Motor neuron (in vitro differentiated cells): Measurements from ENCODE around the gene ARHGEF7. TPM values are rescaled to one million over a fixed set of nuclear protein-coding genes. Genes with fewer than 3 reads are reported as not detected.

Experiments
- ATAC-seq, 8 experiments: fragments of 200-7000 bp; cut with Tn5 transposase; replicated peaks in 6 of 8; 2 replicates each; pipeline ENCODE4 v1.8.0; 2021; ENCODE audit warnings: mild to moderate bottlenecking in 8 of 8, moderate library complexity in 8 of 8
- H3K27ac ChIP-seq, 2 donors: fragments of 250-450 bp; sonication (Bioruptor Pico); 2 replicates each; pipeline ENCODE4 v1.9.0; 2021; ENCODE audit warnings: antibody characterized with exemption in 2 of 2, mild to moderate bottlenecking in 2 of 2, moderate library complexity in 1 of 2
- H3K4me1 ChIP-seq, 2 donors: fragments of 250-450 bp; sonication (Bioruptor Pico); replicated peaks in 1 of 2; 2 replicates each; pipeline ENCODE4 v1.6.1; 2021; ENCODE audit warnings: antibody characterized with exemption in 2 of 2, mild to moderate bottlenecking in 2 of 2, moderate library complexity in 1 of 2
- H3K4me3 ChIP-seq, 5 donors: fragments of 250-450 bp; sonication (Bioruptor Pico); 2 replicates each; pipeline ENCODE4 v1.9.0; 2021; ENCODE audit warnings: antibody characterized with exemption in 5 of 5, mild to moderate bottlenecking in 5 of 5, moderate library complexity in 4 of 5
- WGBS, 10 experiments: fragments of 450-650 bp; shearing (Covaris generic); methylation state at CpG; one replicate each; pipeline ENCODE4 v1.0.0; 2022; 5-methylcytosine and 5-hydroxymethylcytosine counted together
- in situ Hi-C, 9 experiments: fragments of 400-800 bp; cut with MboI; loops; one replicate each; pipeline ENCODE4 v1.15.0; 2021; ENCODE audit warnings: low sequenced_read_pairs in 9 of 9, low pct_unique_long_range_greater_than_20kb in 2 of 9; ENCODE audit not compliant: unreplicated experiment in 9 of 9
- total RNA-seq, 8 experiments: library from RNA; unstranded; fragments of 300-600 nt; gene quantifications; 2 replicates each; pipeline versions ENCODE4 v1.2.3 to v1.2.4, GENCODE V29; 2022

Gene ARHGEF7
- total RNA-seq, 8 experiments from 2014 or later, result 27.9 to 56.9 (median 50.5) TPM

GRCh38 chr13:111324736-111325135, 209.6 kb downstream of the ARHGEF7 start:
- H3K27ac ChIP-seq, result no peak overlapping the region
- H3K4me3 ChIP-seq, result no peak overlapping the region
- 29 to 100% (median 73%) methylated on average over 1 to 5 of the region's 14 CpGs; no CpG with 5 or more reads in 6 of the 10 experiments for WGBS, 10 experiments
- in situ Hi-C loops, result no loop called here
- no peaks in the 10 kb centered on the region for H3K4me1 ChIP-seq
- ATAC-seq, result no peak

DNA sequence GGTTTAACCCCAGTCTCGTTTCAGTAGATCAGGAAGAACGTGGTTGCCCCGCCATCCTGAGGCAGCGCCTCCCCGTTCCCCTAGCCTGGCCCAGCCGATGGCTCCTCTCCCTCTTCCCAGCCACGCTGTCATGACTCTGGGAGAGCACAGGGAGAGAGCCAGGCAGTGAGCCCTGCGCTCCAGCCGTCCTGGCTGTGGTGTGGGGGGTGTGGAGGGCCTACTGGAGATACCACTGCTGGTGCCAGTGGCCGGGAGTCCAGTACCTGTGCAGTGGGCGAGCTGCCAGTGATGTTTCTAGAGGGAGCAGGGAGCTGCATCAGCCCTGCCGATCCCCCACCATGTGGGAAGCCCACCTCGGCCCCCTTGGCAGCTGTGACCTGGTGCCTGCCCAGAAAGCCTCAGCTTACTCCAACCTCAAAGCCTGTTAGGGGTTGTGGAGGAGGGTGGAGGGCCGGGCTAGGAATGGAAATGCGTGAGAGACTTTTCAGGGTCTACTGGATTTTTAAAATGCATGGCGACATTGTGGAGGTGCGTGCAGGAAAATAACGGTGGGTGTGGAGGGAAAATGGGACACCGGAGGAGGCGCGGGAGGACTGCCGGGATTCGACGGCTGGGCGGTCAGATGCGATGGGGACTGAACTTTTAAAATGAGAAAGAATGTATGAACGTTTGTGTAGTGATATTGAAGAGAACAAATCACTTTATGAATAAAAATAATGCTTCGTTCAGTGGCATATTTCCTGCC, 210.2 kb downstream of the ARHGEF7 start:
- H3K27ac ChIP-seq, result no peak overlapping the region
- no peak overlapping the region for H3K4me3 ChIP-seq
- WGBS, 10 experiments, result 65 to 96% (median 85%) methylated on average over 6 to 16 of the region's 28 CpGs; no CpG with 5 or more reads in 2 of the 10 experiments
- ATAC-seq, result no peak
- in situ Hi-C loops, result no loop called here
- no peaks in the 10 kb centered on the region for H3K4me1 ChIP-seq

- Histone ChIP-seq H3K4me3 (no peak overlapping the region), H3K4me1 (no peaks in the 10 kb centered on the region), H3K27ac (no peak overlapping the region)
- WGBS, 10 experiments, result 0 to 89% (median 56%) methylated on average over 1 to 6 of the region's 37 CpGs; no CpG with 5 or more reads in 6 of the 10 experiments
- no peak for ATAC-seq
- in situ Hi-C loops, result no loop called here
These were observed 211.0 kb downstream of the ARHGEF7 start for GRCh38 chr13:111325941-111326620.

GRCh38 chr13:111326621-111326965, 211.5 kb downstream of the ARHGEF7 start:
- Histone ChIP-seq H3K4me1 (no peaks in the 10 kb centered on the region), H3K27ac (no peak overlapping the region), H3K4me3 (no peak overlapping the region)
- WGBS, 10 experiments, result 30 to 92% methylated on average over 2 to 5 of the region's 15 CpGs; no CpG with 5 or more reads in 8 of the 10 experiments
- ATAC-seq, result no peak
- in situ Hi-C loops, result no loop called here

- Histone ChIP-seq H3K4me3 (no peak overlapping the region), H3K27ac (no peak overlapping the region), H3K4me1 (no peaks in the 10 kb centered on the region)
- ATAC-seq, result no peak
- 51 to 83% (median 70%) methylated on average over 3 to 12 of the region's 16 CpGs; no CpG with 5 or more reads in 6 of the 10 experiments for WGBS, 10 experiments
- in situ Hi-C loops, result no loop called here
These were observed 212.0 kb downstream of the ARHGEF7 start for GRCh38 chr13:111326981-111327642.

DNA sequence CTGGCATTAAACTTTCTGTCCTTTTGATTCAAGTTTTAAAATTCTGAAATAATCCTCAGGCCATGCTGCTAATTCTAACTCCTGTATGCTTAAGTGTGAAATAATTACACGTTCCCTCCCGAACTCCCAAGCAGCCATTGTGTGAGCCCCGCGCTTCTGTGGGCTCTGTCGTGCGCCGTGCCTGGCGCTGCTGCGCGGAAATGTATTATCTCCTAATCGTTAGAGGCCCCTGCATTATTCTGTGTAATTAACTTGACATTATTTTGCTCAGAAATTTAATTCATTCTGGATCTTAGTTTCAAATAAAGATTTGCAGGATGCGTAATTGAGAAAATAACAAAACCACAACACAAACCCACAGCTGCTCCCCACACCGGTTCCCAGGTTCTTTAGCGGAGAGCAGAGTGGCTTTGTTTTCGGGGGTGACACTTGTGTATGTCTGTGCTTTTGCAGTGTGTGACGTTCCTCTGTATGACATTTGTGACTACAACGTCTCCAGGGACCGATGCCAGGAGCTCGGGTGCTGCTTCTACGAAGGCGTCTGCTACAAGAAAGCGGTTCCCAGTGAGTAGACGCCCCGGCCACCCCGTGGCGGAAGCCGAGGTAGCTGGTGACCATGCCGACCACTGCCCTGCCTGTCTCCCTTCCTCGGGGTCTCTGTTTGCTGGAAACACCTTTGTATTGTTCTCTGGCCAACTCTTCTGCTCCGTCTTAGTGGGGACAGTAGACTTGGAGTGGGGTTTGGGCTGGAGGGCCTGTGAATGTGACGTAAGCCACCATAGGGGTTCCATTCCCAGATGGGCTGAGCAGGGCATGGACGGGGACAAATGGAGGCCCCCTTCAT, 212.8 kb downstream of the ARHGEF7 start:
- 17 to 96% (median 81%) methylated on average over 1 to 24 of the region's 32 CpGs for WGBS, 10 experiments
- in situ Hi-C loops, result no loop called here
- ATAC-seq, result no peak
- no peaks in the 10 kb centered on the region for H3K4me1 ChIP-seq
- no peak overlapping the region for H3K27ac ChIP-seq
- no peak overlapping the region for H3K4me3 ChIP-seq

- 76 to 95% (median 82%) methylated on average over 2 to 12 of the region's 30 CpGs; no CpG with 5 or more reads in 3 of the 10 experiments for WGBS, 10 experiments
- in situ Hi-C loops, result no loop called here
- H3K4me3 ChIP-seq, result no peak overlapping the region
- no peaks in the 10 kb centered on the region for H3K4me1 ChIP-seq
- no peak overlapping the region for H3K27ac ChIP-seq
- no peak for ATAC-seq
These were observed 213.7 kb downstream of the ARHGEF7 start for GRCh38 chr13:111328574-111329410.

GRCh38 chr13:111329641-111330040, 214.5 kb downstream of the ARHGEF7 start:
- in situ Hi-C loops, result no loop called here
- no peak for ATAC-seq
- Histone ChIP-seq H3K4me1 (no peaks in the 10 kb centered on the region), H3K4me3 (no peak overlapping the region), H3K27ac (no peak overlapping the region)
- 55 to 100% (median 88%) methylated on average over 2 to 5 of the region's 7 CpGs; no CpG with 5 or more reads in 2 of the 10 experiments for WGBS, 10 experiments

- no peak for ATAC-seq
- H3K27ac ChIP-seq, result no peak overlapping the region
- H3K4me3 ChIP-seq, result no peak overlapping the region
- 22 to 87% (median 64%) methylated on average over 1 to 11 of the region's 11 CpGs for WGBS, 10 experiments
- no peaks in the 10 kb centered on the region for H3K4me1 ChIP-seq
- in situ Hi-C loops, result no loop called here
These were observed 215.0 kb downstream of the ARHGEF7 start for GRCh38 chr13:111330066-111330610.

DNA sequence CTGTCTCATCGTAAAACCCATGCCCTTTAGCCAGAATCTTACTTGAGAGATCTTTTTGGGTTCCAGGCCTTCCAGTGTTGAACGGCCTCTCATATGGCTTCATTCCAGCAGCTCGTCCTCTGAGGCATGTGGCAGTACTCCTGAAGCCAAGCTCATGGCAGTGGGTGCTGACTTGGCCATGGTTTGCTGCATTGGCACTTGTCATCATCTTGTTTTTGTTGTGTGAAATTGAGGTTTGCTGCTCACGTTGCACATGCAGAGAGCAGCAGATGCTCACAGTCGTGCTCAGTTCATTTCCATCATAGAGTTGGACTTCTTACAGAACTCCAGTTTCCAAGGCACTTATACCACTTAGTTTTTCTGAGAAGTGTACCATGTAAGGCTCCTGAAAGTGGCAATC, 220.2 kb downstream of the ARHGEF7 start:
- no peak for ATAC-seq
- in situ Hi-C loops, result no loop called here
- Histone ChIP-seq H3K4me3 (no peak overlapping the region), H3K27ac (no peak overlapping the region), H3K4me1 (no peaks in the 10 kb centered on the region)
- WGBS, 10 experiments, result 44 to 100% (median 71%) methylated on average over 1 to 4 of the region's 5 CpGs; no CpG with 5 or more reads in 4 of the 10 experiments

DNA sequence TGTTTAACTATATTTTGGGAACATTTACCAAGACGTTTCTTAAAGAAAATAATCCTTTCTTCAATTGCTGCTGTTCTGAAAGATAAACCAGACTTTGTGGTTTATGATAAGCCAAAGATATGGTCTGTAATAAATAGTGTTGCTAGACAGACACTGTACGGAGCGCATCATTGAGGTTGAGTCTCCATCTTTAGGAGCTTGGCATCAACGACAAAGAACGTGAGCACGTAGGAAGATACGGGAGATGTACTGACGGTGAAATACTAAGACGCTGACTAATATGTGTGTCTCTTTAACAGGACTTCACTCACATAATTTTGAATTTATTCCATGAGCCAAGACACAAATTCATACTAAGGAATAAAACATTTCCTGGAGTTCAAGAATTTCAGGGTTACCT, 221.6 kb downstream of the ARHGEF7 start:
- H3K27ac ChIP-seq, result no peak overlapping the region
- in situ Hi-C loops, result no loop called here
- WGBS, 10 experiments, result 26 to 94% (median 83%) methylated on average over 1 to 9 of the region's 9 CpGs; no CpG with 5 or more reads in 1 of the 10 experiments
- ATAC-seq, result peak in 1 of 8 experiments; percentile 13
- H3K4me1 ChIP-seq, result no peaks in the 10 kb centered on the region
- no peak overlapping the region for H3K4me3 ChIP-seq

GRCh38 chr13:111337206-111337605, 222.1 kb downstream of the ARHGEF7 start:
- WGBS, 10 experiments, result 0 to 100% (median 73%) methylated on average over 1 to 4 of the region's 4 CpGs; no CpG with 5 or more reads in 3 of the 10 experiments
- in situ Hi-C loops, result no loop called here
- peak in 3 of 8 experiments; percentile 18 to 98 (median 98) for ATAC-seq
- H3K4me3 ChIP-seq, result no peak overlapping the region
- no peaks in the 10 kb centered on the region for H3K4me1 ChIP-seq
- no peak overlapping the region for H3K27ac ChIP-seq
